Progenitor cell of endocrine pancreas (in vitro differentiated cells): ENCODE measurements around the gene CCDC106. TPM values are rescaled to one million over a fixed set of nuclear protein-coding genes. Genes with fewer than 3 reads are reported as not detected.

Source experiments
- DNase-seq: peaks from one replicate; pipeline ENCODE4 v3.0.0; 2021; ENCODE audit warnings: low spot score; ENCODE audit not compliant: unreplicated experiment
- H3K27ac Mint-ChIP-seq: 2 replicates; pipeline ENCODE4 v1.8.0; 2021; ENCODE audit warnings: mild to moderate bottlenecking, moderate library complexity, mixed read lengths
- H3K27me3 Mint-ChIP-seq: 2 replicates; pipeline ENCODE4 v1.8.0; 2021; ENCODE audit warnings: mixed read lengths
- H3K36me3 Mint-ChIP-seq: 2 replicates; pipeline ENCODE4 v1.8.0; 2022; ENCODE audit warnings: mixed read lengths; ENCODE audit not compliant: insufficient read depth
- H3K4me1 Mint-ChIP-seq: 2 replicates; pipeline ENCODE4 v1.8.0; 2021; ENCODE audit warnings: low read depth, mixed read lengths
- H3K4me3 Mint-ChIP-seq: 2 replicates; pipeline ENCODE4 v1.8.0; 2021; ENCODE audit warnings: low read depth, mild to moderate bottlenecking, moderate library complexity, mixed read lengths
- H3K9me3 Mint-ChIP-seq: 2 replicates; pipeline ENCODE4 v1.8.0; 2021; ENCODE audit warnings: low read depth, mixed read lengths
- total RNA-seq: library from RNA; stranded (reverse); gene quantifications from 2 replicates; pipeline ENCODE4 v1.2.1, GENCODE V29; 2021
- TF ChIP-seq, protein P1 (sequence below): fragments of 200-600 bp; sonication (generic); IDR thresholded peaks from one replicate; pipeline ENCODE4 v1.5.0; 2021; ENCODE audit warnings: antibody characterized with exemption, mild to moderate bottlenecking; ENCODE audit not compliant: unreplicated experiment

CCDC106 gene
- total RNA-seq, 1 donor from 2014 or later, result 23.9 TPM

DNA sequence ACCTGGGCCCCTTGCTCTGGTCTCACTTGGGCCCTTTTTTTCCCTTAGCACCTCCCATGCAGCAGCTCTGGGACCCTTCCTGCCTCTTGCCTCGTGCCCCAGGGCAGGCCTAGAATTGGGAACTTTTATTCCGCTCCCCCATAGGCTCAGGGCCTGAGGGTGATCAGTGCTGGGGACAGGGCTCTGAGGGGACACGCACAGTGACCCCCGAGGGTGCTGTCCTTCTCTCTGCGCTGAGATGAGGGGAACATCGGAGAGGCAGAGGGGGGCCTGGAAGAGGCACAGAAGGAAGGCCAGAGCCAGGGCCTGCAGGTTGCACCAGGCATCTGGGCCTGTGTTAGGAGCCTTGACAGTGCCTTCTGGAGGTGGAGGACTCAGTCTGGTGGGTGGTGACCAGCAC, 37.8 kb downstream of the CCDC106 start:
- no peak overlapping the region for H3K4me3 Mint-ChIP-seq
- DNase-seq, result no peak
- no peak overlapping the region for H3K27ac Mint-ChIP-seq
- TF ChIP-seq, protein P1, sequence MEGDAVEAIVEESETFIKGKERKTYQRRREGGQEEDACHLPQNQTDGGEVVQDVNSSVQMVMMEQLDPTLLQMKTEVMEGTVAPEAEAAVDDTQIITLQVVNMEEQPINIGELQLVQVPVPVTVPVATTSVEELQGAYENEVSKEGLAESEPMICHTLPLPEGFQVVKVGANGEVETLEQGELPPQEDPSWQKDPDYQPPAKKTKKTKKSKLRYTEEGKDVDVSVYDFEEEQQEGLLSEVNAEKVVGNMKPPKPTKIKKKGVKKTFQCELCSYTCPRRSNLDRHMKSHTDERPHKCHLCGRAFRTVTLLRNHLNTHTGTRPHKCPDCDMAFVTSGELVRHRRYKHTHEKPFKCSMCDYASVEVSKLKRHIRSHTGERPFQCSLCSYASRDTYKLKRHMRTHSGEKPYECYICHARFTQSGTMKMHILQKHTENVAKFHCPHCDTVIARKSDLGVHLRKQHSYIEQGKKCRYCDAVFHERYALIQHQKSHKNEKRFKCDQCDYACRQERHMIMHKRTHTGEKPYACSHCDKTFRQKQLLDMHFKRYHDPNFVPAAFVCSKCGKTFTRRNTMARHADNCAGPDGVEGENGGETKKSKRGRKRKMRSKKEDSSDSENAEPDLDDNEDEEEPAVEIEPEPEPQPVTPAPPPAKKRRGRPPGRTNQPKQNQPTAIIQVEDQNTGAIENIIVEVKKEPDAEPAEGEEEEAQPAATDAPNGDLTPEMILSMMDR, result no peak
- H3K36me3 Mint-ChIP-seq, result peaks cover 6% of the 10 kb centered on the region
- peaks cover 6% of the 10 kb centered on the region for H3K4me1 Mint-ChIP-seq
- H3K27me3 Mint-ChIP-seq, result no peaks in the 10 kb centered on the region
- no peaks in the 10 kb centered on the region for H3K9me3 Mint-ChIP-seq

DNA sequence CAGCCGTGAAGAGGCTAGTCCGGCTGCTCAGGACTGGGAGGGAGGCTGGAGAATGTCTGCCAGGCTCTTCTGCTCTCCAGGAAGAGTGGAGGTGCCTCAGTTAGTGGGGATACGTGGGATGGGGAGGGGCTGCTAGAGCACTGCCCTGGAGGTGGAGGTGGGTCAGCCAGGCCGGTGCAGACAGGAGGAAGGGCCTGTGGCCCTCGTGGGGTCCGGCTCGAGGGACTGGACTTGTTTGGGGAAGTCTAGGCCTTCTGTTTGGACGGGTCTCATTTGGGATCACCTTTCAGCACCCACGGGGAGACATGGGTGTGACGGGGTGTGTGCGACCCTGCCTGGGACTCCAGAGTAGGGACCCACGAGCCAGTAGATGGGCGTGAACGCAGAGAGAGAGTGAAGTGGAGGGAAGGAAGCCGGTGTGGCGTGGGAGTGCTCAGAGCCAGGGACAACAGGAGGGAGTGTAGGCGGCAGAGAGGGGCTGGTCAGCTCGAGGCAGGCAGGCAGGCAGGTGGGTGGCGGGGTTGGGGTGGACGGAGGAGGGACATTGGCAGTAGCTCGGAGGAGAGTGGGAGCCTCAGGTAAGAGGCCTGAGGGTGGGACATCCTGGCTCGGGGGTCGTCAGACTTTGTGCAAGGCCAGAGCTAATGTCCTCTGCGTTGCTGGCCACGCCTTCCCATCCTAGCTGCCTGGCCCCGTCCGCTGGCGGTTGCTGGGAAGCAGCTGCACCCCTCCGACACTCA, 38.5 kb downstream of the CCDC106 start:
- peaks cover 6% of the 10 kb centered on the region for H3K4me1 Mint-ChIP-seq
- TF ChIP-seq, protein P1, result no peak
- H3K27me3 Mint-ChIP-seq, result no peaks in the 10 kb centered on the region
- no peak overlapping the region for H3K27ac Mint-ChIP-seq
- H3K36me3 Mint-ChIP-seq, result peaks cover 6% of the 10 kb centered on the region
- H3K9me3 Mint-ChIP-seq, result no peaks in the 10 kb centered on the region
- H3K4me3 Mint-ChIP-seq, result no peak overlapping the region
- no peak for DNase-seq

- H3K9me3 Mint-ChIP-seq, result no peaks in the 10 kb centered on the region
- no peaks in the 10 kb centered on the region for H3K27me3 Mint-ChIP-seq
- TF ChIP-seq, protein P1, result no peak
- peaks cover 6% of the 10 kb centered on the region for H3K4me1 Mint-ChIP-seq
- no peak overlapping the region for H3K4me3 Mint-ChIP-seq
- H3K36me3 Mint-ChIP-seq, result peaks cover 6% of the 10 kb centered on the region
- no peak overlapping the region for H3K27ac Mint-ChIP-seq
- DNase-seq, result no peak
Measured at GRCh38 chr19:55687281-55688201, 39.5 kb downstream of the CCDC106 start.

DNA sequence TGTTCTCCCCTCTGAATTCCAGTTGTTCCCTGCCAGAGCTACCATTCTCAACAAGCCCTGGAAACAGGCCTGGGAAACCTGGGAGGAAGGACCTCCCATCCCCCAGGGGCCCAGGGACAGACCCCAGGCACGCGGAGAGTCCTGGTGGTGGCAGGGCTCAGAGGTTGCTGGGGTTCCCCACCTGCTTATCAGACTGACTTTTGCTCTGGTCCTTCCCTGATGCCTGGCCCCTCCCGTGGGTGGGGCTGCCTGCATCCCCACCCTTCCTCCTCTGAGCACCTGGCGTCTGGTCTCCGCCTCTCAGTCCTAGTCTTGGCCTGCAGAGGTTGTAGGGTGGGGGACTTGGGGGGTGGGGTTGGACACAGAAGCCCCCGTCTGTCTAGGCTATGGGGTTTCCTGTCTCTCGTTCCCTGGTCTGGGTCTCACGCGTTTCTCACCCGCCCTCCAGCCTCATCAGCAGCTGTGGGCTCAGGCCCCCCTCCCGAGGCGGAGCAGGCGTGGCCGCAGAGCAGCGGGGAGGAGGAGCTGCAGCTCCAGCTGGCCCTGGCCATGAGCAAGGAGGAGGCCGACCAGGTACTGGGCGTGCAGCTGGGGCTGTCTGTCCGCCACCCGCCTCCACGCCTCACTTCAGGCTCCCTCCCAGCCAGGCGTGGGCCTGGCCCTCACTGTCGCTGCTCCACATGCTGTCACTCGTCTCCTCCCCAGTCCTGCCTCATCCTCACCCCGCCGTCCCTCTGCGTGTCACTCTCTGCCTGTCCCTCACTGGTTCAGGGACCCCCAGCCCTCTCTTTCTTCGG, 40.6 kb downstream of the CCDC106 start:
- no peak for DNase-seq
- Mint-ChIP-seq H3K27ac (no peak overlapping the region), H3K36me3 (peaks cover 6% of the 10 kb centered on the region), H3K4me1 (peaks cover 5% of the 10 kb centered on the region), H3K9me3 (no peaks in the 10 kb centered on the region), H3K27me3 (no peaks in the 10 kb centered on the region), H3K4me3 (no peak overlapping the region)
- TF ChIP-seq, protein P1, result no peak
